Choroid plexus epithelial cell (primary cell): Measurements from ENCODE around the gene PCDHB9.
A peak's percentile ranks its signal among the peaks of the same experiment; 100 is the strongest.
"Not testable (repeated sequence)": the region's sequence is repeated elsewhere in the genome, so short reads cannot be mapped to it uniquely, and the experiment has no call there.

Experiments
- DNase-seq: peaks from one replicate; pipeline ENCODE4 v3.0.0-alpha.2; 2010; ENCODE audit warnings: low read depth
- H3K4me3 ChIP-seq: 2 replicates; pipeline ENCODE4 v1.5.1; 2011; ENCODE audit warnings: low read depth, mild to moderate bottlenecking, control low read depth, low read length, moderate library complexity
- CTCF ChIP-seq: conservative IDR thresholded peaks from 2 replicates; pipeline ENCODE4 v1.5.1; 2011; ENCODE audit warnings: low read depth, mild to moderate bottlenecking, control low read depth, inconsistent platforms, low read length, moderate library complexity

Gene PCDHB9

DNA sequence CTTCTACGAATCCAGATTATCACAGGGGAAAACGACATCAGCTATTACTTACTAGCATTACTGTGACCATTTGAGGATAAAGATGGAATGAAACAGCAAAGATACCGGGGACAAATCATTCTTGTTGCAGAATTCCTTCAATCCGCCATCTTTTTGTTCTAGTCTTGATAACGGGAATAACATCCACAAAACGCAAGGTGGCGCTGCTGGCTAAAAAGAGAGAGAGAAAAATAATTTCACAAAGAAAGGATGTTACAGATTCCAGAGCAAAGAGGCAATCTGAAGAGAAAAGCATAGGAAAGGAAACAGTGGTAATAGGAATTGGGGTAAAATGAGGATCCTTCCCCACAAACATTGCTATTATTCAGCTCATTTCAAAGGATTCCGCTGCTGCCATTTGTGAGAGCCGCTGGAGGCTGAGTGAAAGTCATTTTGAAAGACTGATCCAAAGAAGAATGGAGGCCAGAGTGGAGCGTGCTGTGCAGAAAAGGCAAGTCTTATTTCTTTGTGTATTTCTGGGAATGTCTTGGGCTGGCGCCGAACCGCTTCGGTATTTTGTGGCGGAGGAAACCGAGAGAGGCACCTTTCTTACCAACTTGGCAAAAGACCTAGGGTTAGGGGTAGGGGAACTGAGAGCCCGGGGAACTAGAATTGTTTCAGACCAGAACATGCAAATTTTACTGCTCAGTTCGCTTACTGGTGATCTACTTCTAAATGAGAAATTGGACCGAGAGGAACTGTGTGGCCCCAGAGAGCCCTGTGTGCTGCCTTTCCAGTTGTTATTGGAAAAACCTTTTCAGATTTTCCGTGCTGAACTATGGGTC lies 14.4 kb upstream of the PCDHB9 start, which contains the start of gene PCDHB7:
PCDHB7 (plus strand) TSS at position 264 of the 824 bp plus-strand sequence; CDS start at position 456, 192 bp downstream.
- peak; percentile 17 for DNase-seq
- peak; percentile 44 for TF ChIP-seq CTCF
- H3K4me3 ChIP-seq: no peak within 1 kb of the TSS

DNA sequence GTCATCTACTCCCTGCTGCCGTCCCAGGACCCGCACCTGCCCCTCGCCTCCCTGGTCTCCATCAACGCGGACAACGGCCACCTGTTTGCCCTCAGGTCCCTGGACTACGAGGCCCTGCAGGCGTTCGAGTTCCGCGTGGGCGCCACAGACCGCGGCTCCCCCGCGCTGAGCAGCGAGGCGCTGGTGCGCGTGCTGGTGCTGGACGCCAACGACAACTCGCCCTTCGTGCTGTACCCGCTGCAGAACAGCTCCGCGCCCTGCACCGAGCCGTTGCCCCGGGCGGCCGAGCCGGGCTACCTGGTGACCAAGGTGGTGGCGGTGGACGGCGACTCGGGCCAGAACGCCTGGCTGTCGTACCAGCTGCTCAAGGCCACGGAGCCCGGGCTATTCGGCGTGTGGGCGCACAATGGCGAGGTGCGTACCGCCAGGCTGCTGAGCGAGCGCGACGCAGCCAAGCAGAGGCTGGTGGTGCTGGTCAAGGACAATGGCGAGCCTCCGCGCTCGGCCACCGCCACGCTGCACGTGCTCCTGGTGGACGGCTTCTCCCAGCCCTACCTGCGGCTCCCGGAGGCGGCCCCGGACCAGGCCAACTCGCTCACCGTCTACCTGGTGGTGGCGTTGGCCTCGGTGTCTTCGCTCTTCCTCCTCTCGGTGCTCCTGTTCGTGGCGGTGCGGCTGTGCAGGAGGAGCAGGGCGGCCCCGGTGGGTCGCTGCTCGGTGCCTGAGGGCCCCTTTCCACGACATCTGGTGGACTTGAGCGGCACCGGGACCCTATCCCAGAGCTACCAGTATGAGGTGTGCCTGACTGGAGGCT lies 12.5 kb upstream of the PCDHB9 start:
- H3K4me3 ChIP-seq, DNase-seq: not testable (repeated sequence)

- no peak for TF ChIP-seq CTCF
- H3K4me3 ChIP-seq: no peak overlapping the region
- DNase-seq: no peak
Measured at GRCh38 chr5:141175933-141176332, 11.0 kb upstream of the PCDHB9 start.

- DNase-seq, H3K4me3 ChIP-seq: not testable (repeated sequence)
Measured at GRCh38 chr5:141177577-141178191, 9.3 kb upstream of the PCDHB9 start, which contains the start of gene PCDHB8. TSS of gene PCDHB8 (plus strand) at chr5:141177790. CDS start at chr5:141178035, 245 bp downstream.

DNA sequence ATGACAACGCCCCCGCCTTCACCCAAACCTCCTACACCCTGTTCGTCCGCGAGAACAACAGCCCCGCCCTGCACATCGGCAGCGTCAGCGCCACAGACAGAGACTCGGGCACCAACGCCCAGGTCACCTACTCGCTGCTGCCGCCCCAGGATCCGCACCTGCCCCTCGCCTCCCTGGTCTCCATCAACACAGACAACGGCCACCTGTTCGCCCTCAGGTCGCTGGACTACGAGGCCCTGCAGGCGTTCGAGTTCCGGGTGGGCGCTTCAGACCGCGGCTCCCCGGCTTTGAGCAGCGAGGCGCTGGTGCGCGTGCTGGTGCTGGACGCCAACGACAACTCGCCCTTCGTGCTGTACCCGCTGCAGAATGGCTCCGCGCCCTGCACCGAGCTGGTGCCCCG lies 7.6 kb upstream of the PCDHB9 start:
- H3K4me3 ChIP-seq, DNase-seq: not testable (repeated sequence)

DNA sequence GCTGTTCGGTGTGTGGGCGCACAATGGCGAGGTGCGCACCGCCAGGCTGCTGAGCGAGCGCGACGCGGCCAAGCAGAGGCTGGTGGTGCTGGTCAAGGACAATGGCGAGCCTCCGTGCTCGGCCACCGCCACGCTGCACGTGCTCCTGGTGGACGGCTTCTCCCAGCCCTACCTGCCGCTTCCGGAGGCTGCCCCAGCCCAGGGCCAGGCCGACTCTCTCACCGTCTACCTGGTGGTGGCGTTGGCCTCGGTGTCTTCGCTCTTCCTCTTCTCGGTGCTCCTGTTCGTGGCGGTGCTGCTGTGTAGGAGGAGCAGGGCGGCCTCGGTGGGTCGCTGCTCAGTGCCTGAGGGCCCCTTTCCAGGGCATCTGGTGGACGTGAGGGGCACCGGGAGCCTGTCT lies 7.1 kb upstream of the PCDHB9 start:
- not testable (repeated sequence) for DNase-seq, H3K4me3 ChIP-seq

GRCh38 chr5:141180313-141180712 lies 6.6 kb upstream of the PCDHB9 start:
- H3K4me3 ChIP-seq: no peak overlapping the region
- no peak for DNase-seq
- TF ChIP-seq CTCF: no peak

- peak; percentile 20 for TF ChIP-seq CTCF
- no peak within 1 kb of the TSS for H3K4me3 ChIP-seq
- DNase-seq: peak; percentile 4
Measured at GRCh38 chr5:141182248-141182647, 4.7 kb upstream of the PCDHB9 start, which contains the start of gene PCDHB16. TSS of gene PCDHB16 (plus strand) at chr5:141182387. CDS start at chr5:141182560, 173 bp downstream.

DNA sequence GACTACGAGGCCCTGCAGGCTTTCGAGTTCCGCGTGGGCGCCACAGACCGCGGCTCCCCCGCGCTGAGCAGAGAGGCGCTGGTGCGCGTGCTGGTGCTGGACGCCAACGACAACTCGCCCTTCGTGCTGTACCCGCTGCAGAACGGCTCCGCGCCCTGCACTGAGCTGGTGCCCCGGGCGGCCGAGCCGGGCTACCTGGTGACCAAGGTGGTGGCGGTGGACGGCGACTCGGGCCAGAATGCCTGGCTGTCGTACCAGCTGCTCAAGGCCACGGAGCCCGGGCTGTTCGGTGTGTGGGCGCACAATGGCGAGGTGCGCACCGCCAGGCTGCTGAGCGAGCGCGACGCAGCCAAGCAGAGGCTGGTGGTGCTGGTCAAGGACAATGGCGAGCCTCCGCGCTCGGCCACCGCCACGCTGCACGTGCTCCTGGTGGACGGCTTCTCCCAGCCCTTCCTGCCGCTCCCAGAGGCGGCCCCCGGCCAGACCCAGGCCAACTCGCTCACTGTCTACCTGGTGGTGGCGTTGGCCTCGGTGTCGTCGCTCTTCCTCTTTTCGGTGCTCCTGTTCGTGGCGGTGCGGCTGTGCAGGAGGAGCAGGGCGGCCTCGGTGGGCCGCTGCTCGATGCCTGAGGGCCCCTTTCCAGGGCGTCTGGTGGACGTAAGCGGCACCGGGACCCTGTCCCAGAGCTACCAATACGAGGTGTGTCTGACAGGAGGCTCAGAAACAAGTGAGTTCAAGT lies 2.7 kb upstream of the PCDHB9 start:
- DNase-seq, H3K4me3 ChIP-seq: not testable (repeated sequence)

DNA sequence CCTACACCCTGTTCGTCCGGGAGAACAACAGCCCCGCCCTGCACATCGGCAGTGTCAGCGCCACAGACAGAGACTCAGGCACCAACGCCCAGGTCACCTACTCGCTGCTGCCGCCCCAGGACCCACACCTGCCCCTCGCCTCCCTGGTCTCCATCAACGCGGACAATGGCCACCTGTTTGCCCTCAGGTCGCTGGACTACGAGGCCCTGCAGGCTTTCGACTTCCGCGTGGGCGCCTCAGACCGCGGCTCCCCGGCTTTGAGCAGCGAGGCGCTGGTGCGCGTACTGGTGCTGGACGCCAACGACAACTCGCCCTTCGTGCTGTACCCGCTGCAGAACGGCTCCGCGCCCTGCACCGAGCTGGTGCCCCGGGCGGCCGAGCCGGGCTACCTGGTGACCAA lies 1.7 kb downstream of the PCDHB9 start:
- not testable (repeated sequence) for DNase-seq, H3K4me3 ChIP-seq

DNA sequence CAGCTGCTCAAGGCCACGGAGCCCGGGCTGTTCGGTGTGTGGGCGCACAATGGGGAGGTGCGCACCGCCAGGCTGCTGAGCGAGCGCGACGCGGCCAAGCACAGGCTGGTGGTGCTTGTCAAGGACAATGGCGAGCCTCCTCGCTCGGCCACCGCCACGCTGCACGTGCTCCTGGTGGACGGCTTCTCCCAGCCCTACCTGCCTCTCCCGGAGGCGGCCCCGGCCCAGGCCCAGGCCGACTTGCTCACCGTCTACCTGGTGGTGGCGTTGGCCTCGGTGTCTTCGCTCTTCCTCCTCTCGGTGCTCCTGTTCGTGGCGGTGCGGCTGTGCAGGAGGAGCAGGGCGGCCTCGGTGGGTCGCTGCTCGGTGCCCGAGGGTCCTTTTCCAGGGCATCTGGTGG lies 2.2 kb downstream of the PCDHB9 start:
- not testable (repeated sequence) for H3K4me3 ChIP-seq, DNase-seq
